NT2/D1 (cell line): Measurements from ENCODE around the gene CCDC85C.

Experiments
- YY1 ChIP-seq: IDR thresholded peaks from 2 replicates; pipeline ENCODE4 v1.6.1; 2011; ENCODE audit not compliant: insufficient read length, insufficient read depth
- ZNF274 ChIP-seq: IDR thresholded peaks from 2 replicates; pipeline ENCODE4 v1.6.1; 2011; ENCODE audit warnings: mild to moderate bottlenecking, low read depth, low read length

- TF ChIP-seq ZNF274: no peak
- TF ChIP-seq YY1: no peak
Observed at GRCh38 chr14:99535448-99535847, 68.6 kb downstream of the CCDC85C start.
